Eye (tissue), 1 donor: ENCODE data around the gene PLEKHG4.

ENCODE experiments used
- DNase-seq: peaks from one replicate; pipeline ENCODE4 v3.0.0-alpha.2; 2015

The PLEKHG4 gene, protein sequence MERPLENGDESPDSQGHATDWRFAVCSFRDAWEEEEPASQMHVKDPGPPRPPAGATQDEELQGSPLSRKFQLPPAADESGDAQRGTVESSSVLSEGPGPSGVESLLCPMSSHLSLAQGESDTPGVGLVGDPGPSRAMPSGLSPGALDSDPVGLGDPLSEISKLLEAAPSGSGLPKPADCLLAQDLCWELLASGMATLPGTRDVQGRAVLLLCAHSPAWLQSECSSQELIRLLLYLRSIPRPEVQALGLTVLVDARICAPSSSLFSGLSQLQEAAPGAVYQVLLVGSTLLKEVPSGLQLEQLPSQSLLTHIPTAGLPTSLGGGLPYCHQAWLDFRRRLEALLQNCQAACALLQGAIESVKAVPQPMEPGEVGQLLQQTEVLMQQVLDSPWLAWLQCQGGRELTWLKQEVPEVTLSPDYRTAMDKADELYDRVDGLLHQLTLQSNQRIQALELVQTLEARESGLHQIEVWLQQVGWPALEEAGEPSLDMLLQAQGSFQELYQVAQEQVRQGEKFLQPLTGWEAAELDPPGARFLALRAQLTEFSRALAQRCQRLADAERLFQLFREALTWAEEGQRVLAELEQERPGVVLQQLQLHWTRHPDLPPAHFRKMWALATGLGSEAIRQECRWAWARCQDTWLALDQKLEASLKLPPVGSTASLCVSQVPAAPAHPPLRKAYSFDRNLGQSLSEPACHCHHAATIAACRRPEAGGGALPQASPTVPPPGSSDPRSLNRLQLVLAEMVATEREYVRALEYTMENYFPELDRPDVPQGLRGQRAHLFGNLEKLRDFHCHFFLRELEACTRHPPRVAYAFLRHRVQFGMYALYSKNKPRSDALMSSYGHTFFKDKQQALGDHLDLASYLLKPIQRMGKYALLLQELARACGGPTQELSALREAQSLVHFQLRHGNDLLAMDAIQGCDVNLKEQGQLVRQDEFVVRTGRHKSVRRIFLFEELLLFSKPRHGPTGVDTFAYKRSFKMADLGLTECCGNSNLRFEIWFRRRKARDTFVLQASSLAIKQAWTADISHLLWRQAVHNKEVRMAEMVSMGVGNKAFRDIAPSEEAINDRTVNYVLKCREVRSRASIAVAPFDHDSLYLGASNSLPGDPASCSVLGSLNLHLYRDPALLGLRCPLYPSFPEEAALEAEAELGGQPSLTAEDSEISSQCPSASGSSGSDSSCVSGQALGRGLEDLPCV

DNA sequence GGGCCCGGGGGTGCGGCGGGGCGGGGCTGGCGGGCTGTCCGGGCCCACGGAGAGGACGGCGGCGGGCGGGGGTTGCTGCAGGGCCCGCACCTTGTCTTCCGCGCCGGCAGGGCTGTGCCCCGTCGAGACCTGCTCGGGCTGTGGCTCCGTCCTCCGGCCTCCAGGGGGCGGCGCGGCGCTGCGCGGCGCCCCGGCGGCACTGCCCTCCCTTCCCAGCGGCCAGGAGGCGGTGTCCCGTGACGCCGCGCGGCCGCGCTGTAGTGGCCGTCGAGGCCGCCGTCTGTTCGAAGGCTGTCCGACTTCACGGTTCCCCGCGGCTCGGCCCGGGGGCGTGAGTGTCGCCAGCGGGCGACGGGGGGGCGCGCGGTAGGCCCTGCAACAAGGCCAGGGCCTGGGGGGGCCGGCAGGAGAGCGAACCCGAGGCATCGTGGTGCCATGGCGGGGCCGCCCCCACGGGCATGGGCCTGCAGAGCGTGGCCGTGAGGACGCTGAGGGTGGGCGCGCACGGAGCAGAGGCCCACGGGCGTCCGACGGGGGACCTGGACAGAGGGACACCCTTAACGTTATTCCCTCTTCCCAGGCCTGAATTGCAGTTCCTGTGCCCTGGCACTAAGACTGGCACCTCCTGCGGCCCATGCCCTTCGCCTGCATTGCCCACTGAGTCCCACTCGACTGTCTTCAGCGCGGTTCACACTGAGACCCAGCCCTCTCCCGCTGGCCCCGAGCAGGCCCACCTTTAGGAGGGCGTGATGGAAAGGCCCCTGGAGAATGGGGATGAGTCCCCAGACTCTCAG is at the start of gene PLEKHG4:
TSS of gene PLEKHG4 (plus strand) at position 237 of the 794 bp plus-strand sequence. CDS start at position 750, 513 bp downstream.
- peak; percentile 85 for DNase-seq

DNA sequence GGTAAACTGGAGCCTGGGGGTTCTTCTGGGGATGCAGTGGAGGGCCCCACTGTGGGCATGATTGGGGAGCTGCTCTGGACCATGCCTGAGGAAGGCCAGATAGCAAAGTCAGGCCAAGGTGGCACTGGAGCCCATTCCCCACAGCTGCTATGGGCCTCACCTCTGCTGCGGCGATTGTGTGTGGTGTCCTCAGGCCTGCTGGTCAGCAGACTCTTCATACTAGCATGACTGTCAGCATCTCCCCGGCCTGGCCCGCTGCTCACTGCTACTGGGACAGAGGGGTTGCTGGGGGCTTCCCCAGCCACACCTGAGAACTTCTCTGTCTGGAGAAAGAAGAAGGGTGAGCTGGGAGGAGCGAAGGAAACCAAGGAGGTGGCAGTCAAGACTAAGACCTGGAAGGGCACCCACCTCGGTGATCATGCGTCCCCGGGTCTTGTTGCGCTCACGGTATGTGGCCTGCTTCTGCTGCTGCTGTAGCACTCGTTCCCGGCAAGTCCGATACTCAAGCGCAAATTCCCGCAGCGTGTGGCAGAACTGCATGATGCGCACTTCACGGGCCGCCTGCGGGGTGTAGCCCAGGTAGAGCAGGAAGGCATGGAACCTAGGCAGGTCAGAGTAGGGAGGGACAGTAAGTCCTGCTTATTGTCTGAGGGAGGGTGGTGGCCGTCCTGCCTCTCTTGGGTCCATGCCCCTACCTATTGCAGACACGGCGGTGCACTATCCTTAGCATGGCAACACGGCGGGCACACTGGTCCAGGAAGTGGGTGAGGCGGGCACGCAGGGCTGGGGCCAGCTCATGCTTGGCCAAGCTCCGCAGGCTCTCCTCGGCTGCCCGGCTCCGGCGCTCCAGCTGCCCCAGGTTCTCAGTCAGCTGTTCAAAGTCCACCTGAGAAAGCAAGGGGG is 49.2 kb upstream of the PLEKHG4 start:
- no peak for DNase-seq

DNA sequence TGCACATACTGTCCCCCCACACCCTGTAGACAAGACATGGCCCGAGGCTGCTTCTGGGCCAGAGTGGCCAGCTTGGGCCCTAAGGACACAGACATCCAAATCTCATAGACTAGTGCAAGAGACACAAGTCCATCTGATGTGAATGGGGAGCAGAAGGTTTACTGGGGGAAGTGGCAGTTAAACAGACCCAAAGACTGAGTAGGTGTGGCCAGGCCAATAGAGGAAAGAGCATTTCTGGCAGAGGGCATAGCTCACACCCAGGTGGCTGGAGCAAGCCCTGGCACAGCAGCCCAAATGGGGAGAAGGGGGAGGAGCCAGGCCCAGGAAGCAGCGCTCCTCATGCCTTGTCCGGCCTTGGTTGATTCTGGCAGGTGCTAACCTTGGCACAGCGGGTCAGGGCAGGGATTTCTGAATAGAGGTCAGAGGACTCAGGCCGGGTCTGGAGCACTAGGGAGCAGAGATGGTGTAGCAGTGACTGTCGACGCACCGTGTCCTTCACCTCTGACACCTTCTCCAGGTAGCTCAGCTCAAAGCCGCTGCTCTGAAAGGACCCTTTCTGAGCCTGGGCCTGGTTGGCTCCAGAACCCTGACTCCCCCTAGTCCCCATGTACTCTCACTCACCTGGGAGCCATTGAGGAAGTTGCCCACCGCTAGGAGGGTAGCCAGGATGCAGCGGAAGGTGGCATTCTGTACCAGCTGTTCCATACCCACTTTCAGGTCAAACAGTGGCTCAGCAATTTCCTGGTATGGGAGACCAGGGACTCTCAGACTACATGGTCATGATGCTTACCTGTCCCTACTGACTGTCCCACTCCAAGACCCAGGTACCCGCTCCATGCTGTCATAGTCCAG is 48.3 kb upstream of the PLEKHG4 start:
- no peak for DNase-seq

DNA sequence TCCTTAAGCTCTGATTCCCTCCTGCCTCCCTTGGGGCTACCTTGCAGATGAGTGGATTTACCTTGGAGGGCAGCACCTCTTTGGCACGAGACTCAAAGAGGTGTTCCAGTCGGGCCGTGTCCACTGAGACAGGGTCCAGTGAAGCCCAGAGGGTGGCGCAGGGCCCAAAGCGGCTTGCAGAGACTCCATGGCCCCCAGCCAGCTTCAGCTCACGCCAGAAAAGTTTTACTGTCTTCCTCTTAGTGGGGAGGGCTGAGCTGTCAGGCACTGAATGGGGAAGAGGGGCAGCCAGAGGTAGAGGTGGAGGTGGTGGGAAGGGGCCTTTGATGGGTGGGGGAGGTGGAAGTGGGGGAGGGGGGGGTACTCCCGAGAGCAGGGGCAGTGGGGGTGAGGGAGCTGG is 45.7 kb upstream of the PLEKHG4 start:
- DNase-seq, result no peak

DNA sequence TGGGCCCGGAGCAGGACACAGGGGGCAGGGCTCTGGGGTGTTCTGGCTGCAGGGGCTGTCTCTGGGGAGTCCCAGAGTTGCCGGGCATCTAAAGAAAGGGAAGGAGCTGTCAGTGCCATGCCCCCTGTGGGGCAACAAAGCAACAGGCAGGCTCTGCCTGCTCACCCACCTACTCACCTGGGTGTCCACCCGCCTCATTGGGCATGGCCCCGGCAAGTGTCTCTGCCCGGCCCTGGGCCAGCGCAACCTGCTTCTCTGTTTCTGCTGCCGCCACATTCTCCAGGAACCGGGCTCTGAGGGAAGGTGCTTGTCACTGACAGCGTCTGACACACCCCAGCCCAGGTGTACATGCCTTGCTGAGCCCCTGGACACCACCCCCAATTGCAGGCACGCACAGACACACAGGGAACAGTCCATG is 45.1 kb upstream of the PLEKHG4 start:
- DNase-seq, result no peak

DNA sequence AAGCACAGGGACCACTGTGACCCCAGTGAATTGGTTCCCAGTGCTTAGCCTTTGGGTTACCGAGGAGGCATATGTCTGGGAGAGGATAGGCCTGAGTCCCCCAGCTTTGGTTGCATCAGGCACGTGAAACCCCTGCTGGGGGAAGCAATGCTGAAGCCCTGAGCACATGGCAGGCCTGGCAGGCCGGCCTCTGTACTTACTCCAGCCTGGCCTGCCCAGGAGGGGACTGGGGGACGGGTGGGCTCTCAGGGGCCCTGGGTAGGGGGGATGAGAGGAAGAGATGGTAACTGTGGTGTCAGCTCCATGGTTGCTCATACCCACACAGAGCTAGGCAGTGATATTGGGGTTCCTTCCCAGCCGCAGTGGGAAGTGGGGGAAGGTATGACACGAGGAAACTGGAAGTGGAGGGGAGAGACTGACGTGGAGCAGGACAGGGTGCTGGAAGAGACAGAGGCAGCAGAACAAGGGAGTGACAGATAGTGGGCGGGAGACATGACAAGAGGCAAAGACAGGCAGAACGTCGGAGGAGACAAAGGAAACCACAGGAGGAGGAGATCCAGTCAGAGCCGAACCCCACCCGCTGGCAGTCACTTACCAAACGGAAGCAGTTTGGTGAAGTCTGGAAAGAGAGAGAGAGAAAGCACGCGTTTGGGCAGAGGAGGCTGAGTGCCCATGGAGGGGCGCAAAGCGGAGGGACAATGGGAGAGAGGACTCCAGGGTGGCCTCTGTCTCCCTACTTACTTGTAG is 43.3 kb upstream of the PLEKHG4 start:
- DNase-seq, result no peak

DNA sequence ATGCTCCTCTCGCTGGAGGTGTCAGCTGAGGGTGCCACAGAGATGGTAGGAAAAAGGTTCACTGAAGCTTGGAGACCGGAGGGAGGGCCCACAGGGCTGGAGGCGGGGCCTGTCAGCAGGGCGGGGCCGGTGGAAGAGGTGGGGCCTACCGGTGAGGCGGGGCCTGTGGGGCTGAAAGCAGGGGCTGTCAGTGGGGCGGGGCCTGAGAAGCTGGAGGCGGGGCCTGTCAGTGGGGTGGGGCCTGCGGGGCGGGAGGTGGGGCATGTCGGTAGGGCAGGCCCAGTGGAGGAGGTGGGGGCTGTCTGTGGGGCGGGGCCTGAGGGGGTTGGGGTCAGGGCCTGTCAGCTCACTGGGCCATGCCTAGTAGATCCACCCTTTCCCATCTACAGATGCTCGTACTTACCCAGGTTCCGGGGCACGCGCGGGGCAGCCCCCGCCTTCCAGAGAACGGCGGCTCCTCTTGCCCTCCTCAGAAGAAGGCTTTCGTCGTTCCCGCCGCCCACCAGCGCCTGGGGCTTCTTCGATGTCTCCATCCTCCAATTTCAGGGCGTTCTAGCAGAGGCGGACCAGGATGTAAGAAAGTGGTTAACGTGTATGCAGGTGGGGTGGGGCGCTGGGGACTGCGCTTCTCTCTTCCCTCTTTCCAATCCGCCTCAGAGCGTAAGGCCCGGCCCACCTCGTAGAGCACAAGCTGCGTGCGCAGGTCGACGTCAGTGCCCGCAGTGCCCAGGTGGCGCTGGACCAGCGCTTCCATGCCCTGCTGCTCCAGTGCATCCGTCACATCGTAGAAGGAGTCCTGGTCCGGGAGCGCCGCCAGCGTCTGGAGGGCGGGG is 42.6 kb upstream of the PLEKHG4 start:
- peak; percentile 38 for DNase-seq

DNA sequence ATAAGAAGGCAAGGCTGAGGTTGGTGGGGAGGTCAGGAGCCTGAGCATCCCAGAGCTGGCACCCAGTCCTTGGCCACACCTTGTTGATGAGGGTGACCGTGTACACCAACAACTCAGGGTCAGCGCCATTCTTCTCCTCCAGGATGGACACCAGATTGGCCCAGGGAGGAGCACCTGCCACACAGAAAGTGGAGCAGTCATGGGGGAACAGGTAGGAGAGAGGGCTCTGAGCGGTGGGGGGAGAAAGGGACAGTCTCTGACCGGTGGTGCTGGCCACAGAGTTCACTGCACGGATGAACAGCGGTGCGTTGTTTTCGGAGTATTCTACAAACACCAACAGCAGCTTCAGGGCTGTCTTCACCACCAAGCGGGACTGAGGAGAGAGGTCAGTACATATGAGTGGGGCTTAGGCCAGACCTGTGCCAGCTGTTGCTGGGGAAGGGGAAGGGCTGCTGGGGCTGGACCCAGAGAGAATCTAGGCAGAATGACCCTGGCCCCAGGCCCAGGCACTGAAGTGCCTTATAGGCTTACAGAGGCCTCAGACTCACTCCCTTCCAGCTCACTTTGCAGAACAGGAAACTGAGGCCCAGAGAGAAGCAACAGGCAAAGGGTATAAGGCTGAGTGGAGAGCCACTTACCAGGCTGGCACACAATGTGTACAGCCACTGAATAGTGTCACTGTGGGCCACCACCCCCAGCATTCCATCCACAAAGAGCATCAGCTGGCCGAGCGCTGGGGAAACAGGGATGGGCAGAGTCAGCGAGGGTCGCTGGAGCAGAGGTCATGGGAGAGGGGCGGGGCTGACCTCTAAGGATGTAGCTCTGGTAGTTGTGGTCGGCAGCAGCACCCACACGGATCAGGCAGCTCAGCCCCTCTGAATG is 41.7 kb upstream of the PLEKHG4 start:
- no peak for DNase-seq

DNA sequence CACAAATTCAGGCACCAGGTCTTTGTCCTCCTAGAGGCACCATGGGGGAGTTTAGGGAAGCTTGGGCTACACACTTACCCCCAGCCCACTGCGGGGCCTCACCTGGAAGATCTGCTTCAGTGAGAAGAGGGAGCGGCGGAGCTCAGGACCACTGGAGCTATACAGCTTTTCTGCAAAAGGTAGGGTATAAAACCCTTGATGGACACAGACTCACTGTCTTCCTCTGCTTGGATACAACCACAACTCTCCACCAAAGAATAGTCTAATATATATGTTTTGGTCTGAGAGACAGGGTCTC is 41.1 kb upstream of the PLEKHG4 start:
- no peak for DNase-seq

DNA sequence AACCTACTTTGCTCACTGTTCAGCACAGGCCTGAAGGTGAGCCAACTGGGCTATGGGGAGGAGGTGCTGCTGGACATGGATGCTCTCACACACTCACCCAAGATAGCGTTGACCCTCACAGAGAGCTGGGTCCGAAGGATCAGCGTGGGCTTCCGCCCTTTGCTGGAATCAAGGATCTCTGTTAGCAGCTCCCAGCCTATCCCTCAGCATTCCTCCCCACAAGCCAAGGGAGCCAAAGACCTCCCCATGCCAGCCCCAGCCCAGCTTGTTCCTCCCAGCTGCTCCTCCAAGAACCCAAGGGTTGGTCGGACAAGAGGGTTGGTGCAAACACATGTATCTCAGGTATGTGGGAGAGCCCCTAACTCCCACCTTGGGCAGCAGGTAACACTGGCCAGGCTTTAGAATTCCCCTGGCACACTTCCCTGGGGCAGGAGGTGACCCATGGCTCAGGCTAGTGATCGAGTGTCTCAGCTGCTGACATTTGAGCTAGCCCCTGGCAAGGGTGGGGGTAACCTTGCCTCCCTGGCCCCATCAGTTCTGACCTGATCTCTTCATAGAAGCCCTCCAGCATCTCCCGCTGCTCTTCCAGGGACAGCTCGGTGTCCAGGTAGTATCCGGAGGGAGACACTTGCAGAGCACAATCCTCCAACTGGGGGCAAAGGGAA is 40.4 kb upstream of the PLEKHG4 start:
- no peak for DNase-seq

DNA sequence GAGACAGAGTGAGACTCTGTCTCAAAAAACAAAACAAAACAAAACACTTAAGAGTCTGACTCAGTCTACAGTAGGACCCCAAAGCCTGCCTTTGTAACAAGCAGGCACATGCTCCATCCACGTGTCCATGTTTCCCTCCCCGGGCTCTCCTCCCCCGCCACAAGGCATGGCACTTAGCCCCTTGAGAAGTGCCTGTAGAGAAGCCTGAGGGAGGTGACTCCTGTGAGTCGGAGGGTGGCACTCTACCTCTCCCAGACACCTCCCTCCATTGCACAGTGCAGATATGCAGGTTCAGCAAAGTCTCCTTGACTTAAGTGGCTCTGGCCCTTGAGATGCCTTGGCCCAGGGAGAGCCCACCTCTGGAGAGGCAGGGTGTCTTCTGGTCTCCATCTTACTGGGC is 38.8 kb upstream of the PLEKHG4 start:
- DNase-seq, result no peak

DNA sequence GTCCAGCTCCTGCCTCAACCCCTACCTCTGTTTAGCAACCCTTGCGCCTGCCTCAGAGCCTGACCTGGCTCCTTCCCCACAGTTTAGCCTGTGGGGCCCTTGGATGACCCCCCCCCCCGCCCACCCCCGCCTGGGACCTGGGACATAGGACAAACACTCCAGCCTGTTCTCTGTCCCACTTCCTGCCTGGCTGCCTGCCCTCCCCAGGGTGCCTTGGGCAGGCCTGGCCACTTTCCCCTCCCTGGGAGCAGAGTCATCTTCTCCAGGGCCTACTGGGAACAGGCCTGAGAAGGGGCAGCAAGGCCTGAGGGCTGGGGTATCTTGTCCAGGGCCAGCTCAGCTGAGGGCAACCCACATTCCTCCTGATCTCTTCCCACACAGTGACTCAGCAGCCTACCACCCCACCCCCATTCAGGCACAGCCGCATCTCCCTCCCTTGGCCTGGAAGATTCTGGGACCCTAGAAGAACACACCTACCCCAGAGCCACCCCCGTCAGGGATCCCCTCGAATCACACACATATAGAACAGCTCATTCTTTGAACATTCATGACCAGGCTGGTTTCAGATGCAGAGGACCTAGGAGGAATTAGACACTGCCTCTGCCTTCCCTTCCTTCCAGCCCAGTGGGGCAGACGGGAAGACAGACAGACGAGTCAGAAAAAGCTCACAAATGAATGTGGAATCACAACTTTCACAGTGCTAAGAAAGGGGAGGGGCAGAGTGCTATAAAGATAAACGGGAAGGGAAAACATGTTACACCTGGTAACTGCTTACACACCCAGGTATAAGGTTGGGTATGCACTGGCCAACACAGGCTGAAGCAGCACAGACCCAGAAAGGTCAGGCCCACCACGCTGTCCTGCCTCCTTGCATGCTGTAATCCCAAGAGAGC is 38.1 kb upstream of the PLEKHG4 start:
- no peak for DNase-seq

DNA sequence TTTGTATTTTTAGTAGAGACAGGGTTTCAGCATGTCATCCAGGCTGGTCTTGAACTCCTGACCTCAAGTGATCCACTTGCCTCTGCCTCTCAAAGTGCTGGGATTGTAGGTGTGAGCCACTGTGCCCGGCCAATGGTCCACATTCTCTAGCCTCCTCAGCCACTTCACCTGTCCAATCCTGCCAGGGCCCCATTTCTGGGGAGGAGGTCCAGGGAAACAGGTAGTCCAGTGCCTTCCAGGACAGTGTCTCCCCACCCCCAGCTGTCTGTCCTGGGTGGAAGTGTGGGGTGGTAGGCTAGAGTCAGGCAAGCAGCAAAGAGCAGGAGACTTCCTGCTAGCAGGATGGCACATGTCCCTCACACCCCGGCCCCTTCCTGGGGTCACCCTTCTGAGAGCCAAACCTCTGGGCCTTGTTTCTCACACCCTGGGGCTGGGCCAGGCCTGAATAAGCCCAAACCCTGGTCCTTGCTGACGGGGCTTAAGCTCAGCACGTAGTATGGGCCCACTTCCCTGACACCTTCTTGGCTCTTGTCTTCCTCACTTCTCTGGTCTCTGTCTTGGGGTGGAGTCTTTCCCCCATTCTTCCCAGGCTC is 37.1 kb upstream of the PLEKHG4 start:
- no peak for DNase-seq

DNA sequence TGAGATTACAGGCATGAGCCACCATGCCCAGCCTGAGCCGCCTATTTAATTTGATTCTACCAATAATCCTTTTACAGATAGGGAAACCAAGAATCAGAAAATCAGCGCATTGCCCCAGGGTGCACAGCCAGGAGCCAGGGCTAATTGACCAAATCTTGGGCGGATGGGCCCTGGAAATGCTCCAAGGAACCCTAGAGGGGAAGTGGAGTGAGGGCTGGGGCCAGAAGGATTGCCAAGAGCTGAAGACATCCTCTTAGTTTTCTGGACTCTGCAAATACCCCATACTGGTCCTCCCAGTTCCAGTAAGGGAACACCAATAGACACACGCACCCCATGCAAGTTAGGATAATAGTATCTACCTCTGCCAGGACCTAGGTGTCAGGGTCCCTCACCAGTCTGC is 35.9 kb upstream of the PLEKHG4 start:
- DNase-seq, result no peak

DNA sequence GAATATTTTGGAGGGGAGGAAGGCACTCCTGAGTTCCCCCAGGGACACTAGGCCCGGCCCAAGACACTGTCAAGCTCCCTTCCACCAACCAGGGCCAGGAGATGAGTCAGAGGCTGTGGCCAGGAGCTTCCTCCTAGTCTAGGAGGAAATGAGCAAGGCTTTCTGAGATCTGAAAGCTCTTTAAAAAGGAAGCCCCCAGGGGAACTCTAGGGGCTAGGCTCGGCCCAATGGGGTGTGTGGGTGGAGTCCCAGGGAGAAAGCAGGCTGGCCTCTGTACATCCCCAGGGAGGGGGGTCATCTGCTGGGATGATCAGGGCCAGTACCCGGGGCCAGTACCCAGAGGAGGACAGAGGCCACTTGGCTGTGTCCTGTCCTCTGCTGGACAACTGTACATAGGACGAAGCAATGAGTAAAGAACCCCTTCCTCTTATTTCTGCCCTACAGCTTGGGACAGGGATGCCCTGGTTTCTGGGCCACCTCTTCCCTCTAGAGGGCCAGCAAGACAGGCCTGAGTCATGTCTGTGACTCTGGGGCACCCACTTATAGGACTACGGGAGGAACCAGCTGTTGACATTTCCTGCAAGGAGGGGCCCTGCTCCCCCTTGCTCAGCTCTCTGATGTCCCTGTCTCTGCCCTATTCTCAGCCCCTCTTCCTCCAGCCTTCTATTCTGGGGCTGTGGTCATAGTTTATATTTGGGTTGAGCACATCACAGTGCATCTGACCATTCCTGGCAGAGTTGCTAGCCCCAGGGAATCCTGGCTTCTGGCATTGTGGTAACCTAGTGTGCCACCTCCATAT is 34.7 kb upstream of the PLEKHG4 start:
- no peak for DNase-seq
